Karpas-422 (cell line): ENCODE results near the gene ARHGAP12. TPM values are rescaled to one million over a fixed set of nuclear protein-coding genes. Genes with fewer than 3 reads are reported as not detected.

Source experiments
- DNase-seq: peaks from one replicate; pipeline ENCODE4 v3.0.0-alpha.2; 2015
- H2AFZ ChIP-seq: fragments of 200-600 bp; sonication (generic); 2 replicates; pipeline ENCODE4 v1.6.1; 2014; ENCODE audit warnings: antibody characterized with exemption, low read length, mixed read lengths
- H3K27ac ChIP-seq: fragments of 200-600 bp; sonication (generic); 2 replicates; pipeline ENCODE4 v1.5.1; 2014; ENCODE audit warnings: mild to moderate bottlenecking, low read length, moderate library complexity
- H3K27me3 ChIP-seq: fragments of 200-600 bp; sonication (generic); 2 replicates; pipeline ENCODE4 v1.6.1; 2014; ENCODE audit warnings: low read length, mixed read lengths
- H3K36me3 ChIP-seq: fragments of 200-600 bp; sonication (generic); 2 replicates; pipeline ENCODE4 v1.6.1; 2014; ENCODE audit warnings: low read length, mixed read lengths; ENCODE audit not compliant: insufficient read depth
- H3K4me1 ChIP-seq: fragments of 200-600 bp; sonication (generic); 2 replicates; pipeline ENCODE4 v1.6.1; 2014; ENCODE audit warnings: mild to moderate bottlenecking, low read length, mixed read lengths
- H3K4me2 ChIP-seq: fragments of 200-600 bp; sonication (generic); 2 replicates; pipeline ENCODE4 v1.6.1; 2014; ENCODE audit warnings: low read length, low read depth, mild to moderate bottlenecking; ENCODE audit not compliant: poor library complexity, severe bottlenecking
- H3K4me3 ChIP-seq: fragments of 200-600 bp; sonication (generic); 2 replicates; pipeline ENCODE4 v1.5.1; 2014; ENCODE audit warnings: mild to moderate bottlenecking, antibody characterized with exemption, low read length, mixed read lengths
- H3K79me2 ChIP-seq: fragments of 200-600 bp; sonication (generic); 2 replicates; pipeline ENCODE4 v1.6.1; 2014; ENCODE audit warnings: mild to moderate bottlenecking, low read length, mixed read lengths
- H3K9ac ChIP-seq: fragments of 200-600 bp; sonication (generic); 2 replicates; pipeline ENCODE4 v1.6.0; 2014; ENCODE audit warnings: low read length
- H3K9me2 ChIP-seq: fragments of 200-600 bp; sonication (generic), shearing (Covaris generic); replicated peaks from 2 replicates; pipeline ENCODE4 v1.6.0; 2014; ENCODE audit warnings: mild to moderate bottlenecking, low read length, moderate library complexity; ENCODE audit not compliant: insufficient read depth
- H3K9me3 ChIP-seq: fragments of 300-700, 200-600 bp; sonication (generic); 2 replicates; pipeline ENCODE4 v1.6.1; 2014; ENCODE audit warnings: low read length, mixed read lengths
- H4K20me1 ChIP-seq: fragments of 200-600 bp; sonication (generic); 2 replicates; pipeline ENCODE4 v1.6.1; 2014; ENCODE audit warnings: mild to moderate bottlenecking, antibody characterized with exemption, low read length, low read depth; ENCODE audit not compliant: insufficient read depth
- total RNA-seq: library from RNA; depleted of rRNA; stranded (reverse); fragments of >200 nt; shearing (Covaris generic); gene quantifications from 2 replicates; pipeline ENCODE4 v1.2.3, GENCODE V29; 2014; ENCODE audit warnings: low replicate concordance

ARHGAP12 gene
- total RNA-seq, 1 experiment from 2014 or later, result 15.0 TPM

DNA sequence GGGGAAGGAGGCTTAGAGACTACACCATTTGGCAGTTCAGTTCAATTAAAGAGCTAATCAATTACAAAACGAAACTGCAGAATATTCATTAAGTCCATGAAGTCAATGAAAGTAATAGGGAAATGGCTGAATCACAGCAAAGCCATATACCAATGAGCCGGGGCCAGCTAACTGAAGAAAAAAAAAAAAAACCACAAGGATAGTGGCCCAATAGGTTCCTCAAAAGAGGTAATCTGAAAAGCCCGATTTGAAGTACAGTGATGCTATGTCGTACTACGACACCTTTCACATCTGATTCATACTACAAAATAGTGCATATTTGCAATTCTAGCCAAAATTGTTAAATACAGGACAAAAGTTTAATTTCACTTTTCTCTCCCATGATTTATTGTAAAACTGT is 2.5 kb downstream of the ARHGAP12 start:
- Histone ChIP-seq H3K27me3 (0 out of 2 replicates have a peak, but pooled peaks cover 3% of the 10 kb centered on the region), H3K4me3 (no peak overlapping the region), H3K9me2 (no peaks in the 10 kb centered on the region), H3K4me2 (no peak overlapping the region), H3K79me2 (peaks cover 5% of the 10 kb centered on the region; the same call in 1 of the 2 replicates), H3K9me3 (peaks cover 6% of the 10 kb centered on the region; the same call in 1 of the 2 replicates), H4K20me1 (peaks cover 34% of the 10 kb centered on the region), H3K36me3 (no peaks in the 10 kb centered on the region), H3K27ac (no peak overlapping the region), H3K4me1 (peaks cover 39% of the 10 kb centered on the region), H3K9ac (no peak overlapping the region), H2AFZ (no peak overlapping the region)
- DNase-seq, result no peak

DNA sequence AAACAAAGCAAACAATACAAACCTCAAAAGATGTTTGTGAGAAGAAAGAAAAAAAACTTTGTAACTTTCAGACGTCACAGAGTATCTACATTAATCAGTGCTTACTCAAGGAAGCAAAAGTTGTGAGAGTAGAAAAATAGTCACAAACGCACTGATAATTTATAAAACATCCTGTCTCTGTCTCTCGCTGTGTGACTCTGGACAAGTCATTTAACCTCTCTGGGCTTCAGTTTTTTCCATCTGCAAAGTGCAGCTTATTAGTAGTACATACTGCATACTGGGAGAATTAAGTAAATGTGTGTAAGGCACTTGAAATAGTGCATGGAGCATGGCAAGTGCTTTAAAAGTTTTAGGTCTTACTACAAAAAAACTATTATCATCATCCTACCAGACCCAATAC is 3.8 kb downstream of the ARHGAP12 start:
- 0 out of 2 replicates have a peak, but pooled peaks cover 3% of the 10 kb centered on the region for H3K27me3 ChIP-seq
- H3K4me2 ChIP-seq, result no peak overlapping the region
- peaks cover 39% of the 10 kb centered on the region for H4K20me1 ChIP-seq
- peaks cover 26% of the 10 kb centered on the region for H3K4me1 ChIP-seq
- no peaks in the 10 kb centered on the region for H3K36me3 ChIP-seq
- peaks cover 5% of the 10 kb centered on the region; the same call in 1 of the 2 replicates for H3K79me2 ChIP-seq
- H3K9me2 ChIP-seq, result no peaks in the 10 kb centered on the region
- no peak overlapping the region for H3K4me3 ChIP-seq
- no peak for DNase-seq
- no peak overlapping the region for H3K9ac ChIP-seq
- H3K27ac ChIP-seq, result no peak overlapping the region
- H3K9me3 ChIP-seq, result peaks cover 6% of the 10 kb centered on the region; the same call in 1 of the 2 replicates
- no peak overlapping the region for H2AFZ ChIP-seq

DNA sequence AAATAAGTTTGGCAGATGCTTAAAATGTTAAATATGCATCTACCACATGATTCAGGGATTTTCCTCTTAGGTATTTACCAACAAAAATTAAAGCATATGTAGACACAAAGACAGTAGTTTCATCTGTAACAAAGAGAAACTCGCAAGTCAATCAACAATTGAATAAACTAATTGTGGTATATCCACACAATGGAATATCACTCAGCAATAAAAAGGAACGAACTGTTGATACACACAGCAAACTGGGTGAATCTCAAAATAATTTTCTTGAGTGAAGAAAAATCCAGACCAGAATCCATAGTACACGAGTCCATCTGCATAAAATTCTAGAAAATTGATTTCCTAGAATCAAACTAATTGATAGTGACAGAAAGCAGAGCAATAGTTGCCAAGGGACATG is 5.2 kb downstream of the ARHGAP12 start:
- H3K36me3 ChIP-seq, result no peaks in the 10 kb centered on the region
- H3K79me2 ChIP-seq, result peaks cover 5% of the 10 kb centered on the region; the same call in 1 of the 2 replicates
- 0 out of 2 replicates have a peak, but pooled peaks cover 3% of the 10 kb centered on the region for H3K27me3 ChIP-seq
- H3K4me2 ChIP-seq, result no peak overlapping the region
- no peak overlapping the region for H3K4me3 ChIP-seq
- H3K9me2 ChIP-seq, result no peaks in the 10 kb centered on the region
- peaks cover 17% of the 10 kb centered on the region for H3K4me1 ChIP-seq
- no peak overlapping the region for H3K27ac ChIP-seq
- no peak for DNase-seq
- H2AFZ ChIP-seq, result no peak overlapping the region
- no peak overlapping the region for H3K9ac ChIP-seq
- peaks cover 47% of the 10 kb centered on the region for H4K20me1 ChIP-seq
- peaks cover 6% of the 10 kb centered on the region; the same call in 1 of the 2 replicates for H3K9me3 ChIP-seq

DNA sequence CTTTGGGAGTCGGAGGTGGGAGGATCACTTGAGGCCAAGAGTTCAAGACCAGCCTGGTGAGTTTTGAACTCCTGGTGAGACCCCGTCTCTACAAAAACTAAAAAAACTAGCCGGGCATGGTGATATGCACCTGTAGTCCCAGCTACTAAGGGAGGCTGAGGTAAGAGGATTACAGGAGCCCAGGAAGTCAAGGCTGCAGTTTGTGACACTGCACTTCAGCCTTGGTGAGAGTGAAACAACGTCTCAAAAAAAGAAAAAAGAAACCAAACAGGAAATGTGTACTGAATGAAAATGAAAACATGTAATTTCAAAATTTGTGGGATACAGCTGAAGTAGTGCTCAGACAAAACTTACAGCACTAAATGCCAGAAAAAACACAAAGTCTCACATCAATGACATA is 7.6 kb downstream of the ARHGAP12 start:
- no peak overlapping the region for H3K4me2 ChIP-seq
- no peaks in the 10 kb centered on the region for H3K27me3 ChIP-seq
- no peak overlapping the region for H3K4me3 ChIP-seq
- peaks cover 6% of the 10 kb centered on the region; the same call in 1 of the 2 replicates for H3K9me3 ChIP-seq
- H2AFZ ChIP-seq, result no peak overlapping the region
- no peak for DNase-seq
- H3K9ac ChIP-seq, result no peak overlapping the region
- no peak overlapping the region for H3K27ac ChIP-seq
- H3K36me3 ChIP-seq, result no peaks in the 10 kb centered on the region
- H3K79me2 ChIP-seq, result peaks cover 5% of the 10 kb centered on the region; the same call in 1 of the 2 replicates
- peaks cover 5% of the 10 kb centered on the region for H3K4me1 ChIP-seq
- H3K9me2 ChIP-seq, result no peaks in the 10 kb centered on the region
- H4K20me1 ChIP-seq, result peaks cover 36% of the 10 kb centered on the region

DNA sequence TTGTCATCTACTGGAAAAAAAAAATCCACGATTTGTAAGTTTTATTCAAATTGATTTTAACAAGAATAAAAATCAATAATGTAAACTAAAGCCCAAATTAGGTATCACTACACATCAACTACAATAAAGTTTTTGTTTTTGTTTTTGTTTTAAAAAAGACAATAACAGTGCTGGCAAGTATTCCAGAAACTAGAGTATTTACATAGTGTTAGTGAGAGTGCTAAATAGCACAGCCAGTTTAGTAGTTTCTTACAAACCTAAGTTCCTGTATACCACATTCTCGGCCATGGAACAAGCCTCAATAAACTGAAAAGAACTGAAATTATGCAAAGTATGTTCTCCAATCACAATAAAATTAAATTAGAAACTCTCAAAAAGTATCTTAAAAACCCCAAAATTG is 8.1 kb downstream of the ARHGAP12 start:
- Histone ChIP-seq H3K9me2 (no peaks in the 10 kb centered on the region), H3K4me2 (no peak overlapping the region), H3K4me1 (peaks cover 3% of the 10 kb centered on the region; the same call in 1 of the 2 replicates), H3K4me3 (no peak overlapping the region), H4K20me1 (peaks cover 35% of the 10 kb centered on the region), H3K79me2 (peaks cover 5% of the 10 kb centered on the region; the same call in 1 of the 2 replicates), H3K27me3 (no peaks in the 10 kb centered on the region), H3K9ac (no peak overlapping the region), H3K9me3 (peaks cover 6% of the 10 kb centered on the region; the same call in 1 of the 2 replicates), H3K27ac (no peak overlapping the region), H3K36me3 (no peaks in the 10 kb centered on the region), H2AFZ (no peak overlapping the region)
- DNase-seq, result no peak

DNA sequence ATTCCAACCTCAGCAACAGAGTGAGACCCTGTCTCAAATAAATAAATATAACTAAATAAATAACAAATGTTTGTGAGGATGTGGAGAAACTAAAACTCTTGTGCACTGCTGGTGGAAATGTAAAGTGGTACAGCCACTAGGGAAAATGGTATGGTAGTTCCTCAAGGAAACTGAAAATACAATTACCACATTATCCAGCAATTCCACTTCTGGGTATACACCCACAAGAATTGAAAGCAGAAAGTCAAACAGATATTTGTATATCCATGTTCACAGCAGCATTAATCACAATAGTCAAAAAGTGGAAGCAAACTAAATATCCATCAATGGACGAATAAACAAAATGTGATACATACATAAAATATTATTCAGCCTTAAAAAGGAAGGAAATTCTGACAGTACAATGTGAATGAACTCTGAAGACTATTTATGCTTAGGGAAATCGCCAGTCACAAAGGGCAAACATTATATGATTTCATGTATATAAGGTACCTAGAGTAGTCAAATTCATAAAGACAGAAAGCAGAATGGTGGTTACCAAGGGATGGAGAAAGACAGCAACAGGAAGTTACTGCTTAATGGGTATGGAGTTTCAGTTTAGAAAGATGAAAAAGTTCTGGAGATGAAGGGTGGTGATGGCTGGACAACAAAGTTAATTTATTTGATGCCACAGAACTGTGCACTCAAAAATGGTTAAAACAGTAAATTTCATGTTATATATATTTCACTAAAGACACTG is 9.8 kb downstream of the ARHGAP12 start:
- no peak overlapping the region for H2AFZ ChIP-seq
- H3K9me3 ChIP-seq, result peaks cover 6% of the 10 kb centered on the region; the same call in 1 of the 2 replicates
- no peak for DNase-seq
- no peak overlapping the region for H3K27ac ChIP-seq
- peaks cover 6% of the 10 kb centered on the region for H3K4me1 ChIP-seq
- no peak overlapping the region for H3K9ac ChIP-seq
- no peaks in the 10 kb centered on the region for H3K9me2 ChIP-seq
- H3K36me3 ChIP-seq, result no peaks in the 10 kb centered on the region
- H3K4me2 ChIP-seq, result no peak overlapping the region
- H4K20me1 ChIP-seq, result peaks cover 38% of the 10 kb centered on the region
- H3K4me3 ChIP-seq, result no peak overlapping the region
- peaks cover 5% of the 10 kb centered on the region; the same call in 1 of the 2 replicates for H3K79me2 ChIP-seq
- H3K27me3 ChIP-seq, result no peaks in the 10 kb centered on the region

DNA sequence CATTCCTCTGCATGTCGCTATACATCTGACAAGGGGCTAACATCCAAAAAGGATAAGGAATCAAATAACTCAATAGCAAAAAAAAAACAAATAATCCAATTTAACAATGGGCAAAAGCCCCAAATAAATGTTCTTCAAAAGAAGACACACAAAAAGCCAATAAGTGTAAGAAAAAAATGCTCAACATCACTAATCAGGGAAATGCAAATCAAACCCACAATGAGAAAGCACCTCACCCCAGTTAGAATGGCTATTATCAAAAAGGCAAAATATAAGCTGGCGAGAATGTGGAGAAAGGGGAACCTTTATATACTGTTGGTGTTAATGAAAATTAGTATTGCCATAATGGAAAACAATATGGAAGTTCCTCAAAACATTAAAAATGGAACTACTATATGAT is 14.3 kb downstream of the ARHGAP12 start:
- Histone ChIP-seq H3K4me2 (no peak overlapping the region), H3K9me2 (no peaks in the 10 kb centered on the region), H3K9me3 (no peaks in the 10 kb centered on the region), H3K4me1 (peaks cover 6% of the 10 kb centered on the region), H3K79me2 (no peaks in the 10 kb centered on the region), H3K27ac (no peak overlapping the region), H4K20me1 (peaks cover 48% of the 10 kb centered on the region), H3K9ac (no peak overlapping the region), H3K4me3 (no peak overlapping the region), H3K36me3 (no peaks in the 10 kb centered on the region), H3K27me3 (no peaks in the 10 kb centered on the region), H2AFZ (no peak overlapping the region)
- DNase-seq, result no peak

DNA sequence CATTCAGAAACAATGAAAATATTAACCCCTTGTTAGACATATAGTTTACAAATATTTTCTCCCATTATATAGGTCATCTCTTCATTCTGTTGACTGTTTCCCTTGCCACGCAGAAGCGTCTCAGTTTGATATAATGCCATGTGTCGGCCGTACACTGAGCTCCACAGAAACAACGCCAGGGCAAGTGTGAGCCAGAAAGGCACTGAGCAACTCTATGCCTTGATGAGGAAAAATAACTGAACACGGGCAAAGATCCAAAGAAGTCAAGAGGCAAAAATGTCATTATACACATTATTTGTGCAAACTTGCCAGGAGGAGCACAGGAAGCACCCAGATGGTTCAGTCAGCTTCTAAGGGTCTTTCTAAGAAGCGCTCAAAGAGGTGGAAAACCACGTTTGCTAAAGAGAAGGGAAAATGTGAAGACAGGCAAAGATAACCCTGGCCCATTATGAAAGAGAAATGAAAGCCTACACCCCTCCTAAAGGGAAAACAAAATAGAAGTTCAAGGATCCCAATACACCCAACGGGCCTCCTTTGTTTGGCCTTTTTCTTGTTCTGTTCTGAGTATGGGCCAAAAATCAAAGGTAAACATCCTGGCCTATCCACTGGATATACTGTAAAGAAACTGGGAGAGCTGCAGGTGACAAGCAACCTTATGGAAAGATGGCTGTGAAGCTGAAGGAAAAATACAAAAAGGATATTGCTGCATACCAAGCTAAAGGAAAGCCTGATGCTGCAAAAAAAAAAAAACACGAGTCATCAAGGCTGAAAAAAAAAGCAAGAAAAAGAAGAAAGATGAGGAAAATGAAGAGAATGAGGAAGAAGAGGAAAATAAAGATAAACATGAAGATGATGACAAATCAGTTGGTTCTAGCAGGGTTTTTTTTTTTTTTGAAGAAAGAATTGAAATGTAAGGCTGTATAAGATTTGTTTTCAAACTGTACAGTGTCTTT is 15.5 kb downstream of the ARHGAP12 start:
- H3K27me3 ChIP-seq, result no peaks in the 10 kb centered on the region
- no peaks in the 10 kb centered on the region for H3K9me3 ChIP-seq
- H3K4me3 ChIP-seq, result no peak overlapping the region
- no peak overlapping the region for H3K27ac ChIP-seq
- no peaks in the 10 kb centered on the region for H3K36me3 ChIP-seq
- no peaks in the 10 kb centered on the region for H3K79me2 ChIP-seq
- no peaks in the 10 kb centered on the region for H3K9me2 ChIP-seq
- H3K9ac ChIP-seq, result no peak overlapping the region
- no peak overlapping the region for H2AFZ ChIP-seq
- H3K4me1 ChIP-seq, result peaks cover 7% of the 10 kb centered on the region
- peaks cover 52% of the 10 kb centered on the region for H4K20me1 ChIP-seq
- no peak overlapping the region for H3K4me2 ChIP-seq
- DNase-seq, result no peak
